HG03565 (cell line): ENCODE measurements around the gene MAPK9.

Experiments used
- ATAC-seq: cut with Tn5 transposase; IDR thresholded peaks from one replicate; pipeline ENCODE4 v1.9.1; 2021; ENCODE audit warnings: mild to moderate bottlenecking, moderate library complexity; ENCODE audit not compliant: unreplicated experiment

The MAPK9 gene

DNA sequence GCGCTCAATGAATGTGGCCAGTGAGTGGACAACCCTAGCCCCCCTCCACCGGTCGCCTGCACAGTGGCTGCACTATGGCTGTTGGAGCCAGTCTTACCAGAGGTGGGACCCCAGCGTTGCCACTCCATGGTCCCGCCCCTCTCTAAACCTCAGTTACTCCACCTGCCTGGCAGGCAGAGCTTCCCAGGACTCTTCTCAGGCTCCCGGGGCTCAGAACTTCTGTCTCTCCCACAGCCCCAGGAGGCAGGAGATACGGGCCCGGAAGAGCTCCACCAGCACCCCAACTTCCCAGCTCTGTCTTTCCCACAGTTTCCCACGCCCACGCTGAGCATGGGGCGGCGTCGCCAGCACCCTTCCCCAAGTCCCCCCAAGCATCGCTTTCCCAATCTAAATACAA, 83.8 kb downstream of the MAPK9 start:
- ATAC-seq: no peak

DNA sequence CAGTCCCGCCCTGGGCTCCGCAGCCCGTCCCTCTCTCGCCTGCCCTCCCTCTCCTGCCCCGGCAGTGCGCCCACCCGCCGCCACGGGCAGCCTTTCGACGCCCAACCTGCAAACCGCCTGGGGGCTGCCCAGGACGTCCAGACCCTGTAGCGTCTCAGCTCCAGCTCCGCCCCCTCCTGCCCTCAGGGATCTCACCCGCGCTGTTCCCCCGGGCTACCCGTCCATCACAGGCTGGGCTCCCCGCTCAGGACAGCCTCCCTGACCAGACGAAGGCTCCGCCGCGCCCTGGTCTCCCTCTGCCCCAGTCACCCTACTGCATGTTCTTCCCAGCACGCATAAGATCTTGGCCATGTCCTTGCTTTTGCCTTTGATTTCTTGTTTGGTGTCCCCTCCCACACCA, 84.3 kb downstream of the MAPK9 start:
- no peak for ATAC-seq

DNA sequence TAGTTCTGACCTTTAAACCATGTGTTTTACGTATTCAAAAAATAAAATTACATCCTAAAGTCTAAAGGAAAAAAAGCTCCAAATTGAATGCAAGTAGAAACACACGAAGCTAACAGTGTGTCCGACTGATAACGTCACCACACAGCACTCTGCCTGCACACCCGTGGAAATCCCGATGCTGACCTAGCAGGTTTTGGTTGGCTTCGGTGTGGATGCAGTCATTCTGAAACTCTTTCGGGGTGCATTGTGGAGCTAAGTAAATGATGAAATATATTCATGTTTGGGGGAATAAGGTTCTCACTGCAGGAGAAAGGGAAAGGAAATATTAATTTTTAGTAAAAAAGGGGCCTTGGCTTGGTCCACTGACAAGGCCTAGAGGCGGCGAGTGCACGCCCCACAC, 84.9 kb downstream of the MAPK9 start:
- ATAC-seq: no peak

DNA sequence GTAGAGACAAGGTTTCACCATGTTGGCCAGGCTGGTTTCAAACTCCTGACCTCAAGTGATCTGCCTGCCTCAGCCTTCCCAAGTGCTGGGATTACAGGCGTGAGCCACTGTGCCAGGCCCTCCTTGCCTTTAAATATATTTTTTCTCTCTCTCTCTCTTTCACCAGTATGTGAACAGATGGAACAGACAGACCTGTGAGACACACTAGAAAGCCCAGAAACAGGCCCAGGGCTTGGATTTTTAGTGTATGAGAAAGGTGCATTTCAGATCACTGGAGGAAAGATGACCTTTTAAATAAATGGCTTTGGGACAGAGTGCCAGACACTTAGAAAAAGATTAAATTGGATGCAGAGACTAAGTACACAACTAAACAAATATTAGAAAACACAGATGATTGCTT, 86.0 kb downstream of the MAPK9 start:
- no peak for ATAC-seq

DNA sequence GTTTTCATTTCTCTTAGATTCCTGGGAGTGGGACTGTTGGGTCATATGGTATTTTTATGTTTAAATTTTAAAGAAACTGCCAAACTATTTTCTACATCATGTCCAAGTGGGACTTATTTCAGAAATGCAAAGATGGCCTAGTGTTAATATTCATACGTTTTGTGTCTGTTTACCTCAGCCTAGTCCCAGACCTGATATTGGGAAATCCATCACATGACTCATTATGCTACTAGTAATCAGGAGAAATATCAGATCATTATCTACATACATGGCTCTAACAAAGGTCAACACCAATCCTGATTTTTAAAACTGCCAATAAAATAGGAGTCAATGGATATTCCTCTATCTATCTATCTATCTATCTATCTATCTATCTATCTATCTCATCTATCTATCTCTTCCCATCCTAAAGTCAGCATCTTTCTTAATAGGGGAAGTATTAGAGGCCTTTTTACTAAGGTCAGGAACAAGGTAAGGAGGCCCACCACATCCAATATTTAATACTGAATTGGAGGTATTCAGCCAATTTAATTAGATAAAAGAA, 87.5 kb downstream of the MAPK9 start:
- no peak for ATAC-seq

DNA sequence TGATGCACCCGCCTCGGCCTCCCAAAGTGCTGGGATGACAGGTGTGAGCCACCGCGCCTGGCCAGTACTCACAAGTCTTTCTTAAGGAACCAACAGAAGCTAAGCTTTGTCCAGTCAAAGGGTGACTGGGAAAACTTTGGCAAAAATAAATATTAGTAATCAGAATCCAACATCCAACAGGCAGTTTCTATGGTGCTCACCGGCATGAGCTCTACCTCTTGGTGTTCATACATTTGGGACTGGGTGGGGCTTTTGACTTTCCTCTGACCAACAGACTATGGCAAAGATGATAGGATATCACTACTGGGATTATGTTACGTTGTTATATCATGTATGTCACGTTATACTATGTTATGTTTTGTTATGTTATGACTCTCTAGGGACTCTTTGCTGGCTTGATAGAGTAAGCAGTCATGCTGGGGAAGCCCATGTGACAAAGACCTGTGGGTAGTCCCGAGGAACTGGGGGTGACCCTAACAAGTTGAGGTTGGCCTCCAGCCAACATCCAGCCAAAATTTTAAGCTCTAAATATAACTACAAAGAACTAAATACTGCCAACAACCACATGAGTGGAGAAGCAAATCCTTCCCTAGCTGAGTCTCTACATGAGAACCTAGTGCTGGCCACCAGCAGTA, 88.8 kb downstream of the MAPK9 start:
- no peak for ATAC-seq

DNA sequence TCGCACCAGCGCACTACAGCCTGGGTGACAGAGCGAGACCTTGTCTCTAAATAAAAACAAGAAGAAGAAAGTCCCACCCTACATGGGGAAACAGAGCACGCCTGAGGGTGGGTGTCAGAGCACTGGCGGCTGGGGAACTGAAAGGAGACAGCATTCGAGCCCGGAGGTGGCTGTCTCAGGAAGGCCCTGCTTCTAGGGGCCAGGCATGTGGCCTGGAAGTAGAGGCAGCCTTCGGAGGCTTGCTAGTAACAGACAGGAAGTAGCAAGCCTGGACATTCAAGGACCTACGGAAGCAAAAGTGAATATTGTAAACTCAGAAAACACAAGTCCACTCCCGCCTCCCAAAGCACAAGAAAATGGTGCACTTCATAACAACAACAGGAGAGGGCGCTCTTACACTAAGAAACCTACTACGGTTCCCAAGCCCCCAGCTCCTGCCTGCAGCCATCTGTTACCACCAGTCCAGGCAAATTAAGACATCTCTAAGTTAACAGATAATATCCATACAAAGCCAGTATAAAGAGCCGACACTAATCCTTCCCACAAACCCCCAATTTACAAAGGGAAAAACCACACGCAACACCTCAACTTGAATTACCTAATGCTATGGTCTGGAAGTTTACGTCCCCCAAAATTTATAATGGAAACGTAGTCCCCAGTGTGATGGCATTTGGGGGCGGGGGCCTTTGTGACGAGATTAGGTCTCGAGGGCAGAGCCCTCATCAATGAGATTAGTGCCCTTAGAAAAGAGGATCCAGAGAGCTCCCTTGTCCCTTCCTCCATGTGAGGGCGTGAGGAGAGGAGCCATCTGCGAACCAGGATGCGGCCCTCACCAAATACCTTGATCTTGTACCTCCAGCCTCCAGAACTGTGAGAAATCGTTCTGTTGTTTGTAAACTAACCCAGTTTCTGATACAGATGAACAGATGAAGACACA, 90.6 kb downstream of the MAPK9 start:
- ATAC-seq: no peak

DNA sequence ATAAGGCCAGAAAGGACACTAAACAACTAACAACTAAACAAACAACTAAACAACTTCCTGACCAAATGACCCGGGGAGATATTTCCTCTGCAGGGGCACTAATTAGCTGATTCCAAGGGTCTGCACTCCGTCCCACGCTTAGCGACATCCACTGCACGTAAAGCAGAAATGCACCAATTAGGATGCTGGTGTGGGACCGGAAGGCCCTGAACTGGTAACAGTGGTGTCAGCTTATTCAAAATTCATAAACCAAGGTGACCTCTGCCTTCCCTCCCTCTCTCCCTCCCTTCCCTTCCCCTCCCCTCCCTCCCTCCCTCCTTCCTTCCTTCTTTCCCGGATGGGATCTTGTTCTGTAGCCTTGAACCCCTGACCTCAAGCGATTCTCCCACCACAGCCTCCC, 92.5 kb downstream of the MAPK9 start:
- ATAC-seq: no peak

DNA sequence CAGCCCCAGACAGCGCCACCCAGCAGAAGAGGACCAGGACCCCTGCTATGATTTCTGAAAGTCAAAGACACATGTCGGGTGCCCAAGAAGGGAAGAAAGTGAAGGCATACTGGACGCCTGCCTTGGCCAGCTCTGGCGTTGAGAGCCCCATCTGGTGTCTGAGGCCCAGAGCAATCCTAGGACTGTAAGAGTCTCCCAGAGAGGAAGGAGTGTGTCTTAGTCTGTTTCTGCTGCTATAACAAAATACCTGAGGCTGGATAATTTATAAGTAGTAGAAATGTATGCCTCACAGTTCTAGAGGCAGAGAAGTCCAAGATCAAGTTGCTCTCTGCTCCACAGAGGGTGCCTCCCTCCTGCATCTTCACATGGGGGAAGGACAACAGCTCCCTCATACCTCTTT, 93.7 kb downstream of the MAPK9 start:
- no peak for ATAC-seq

DNA sequence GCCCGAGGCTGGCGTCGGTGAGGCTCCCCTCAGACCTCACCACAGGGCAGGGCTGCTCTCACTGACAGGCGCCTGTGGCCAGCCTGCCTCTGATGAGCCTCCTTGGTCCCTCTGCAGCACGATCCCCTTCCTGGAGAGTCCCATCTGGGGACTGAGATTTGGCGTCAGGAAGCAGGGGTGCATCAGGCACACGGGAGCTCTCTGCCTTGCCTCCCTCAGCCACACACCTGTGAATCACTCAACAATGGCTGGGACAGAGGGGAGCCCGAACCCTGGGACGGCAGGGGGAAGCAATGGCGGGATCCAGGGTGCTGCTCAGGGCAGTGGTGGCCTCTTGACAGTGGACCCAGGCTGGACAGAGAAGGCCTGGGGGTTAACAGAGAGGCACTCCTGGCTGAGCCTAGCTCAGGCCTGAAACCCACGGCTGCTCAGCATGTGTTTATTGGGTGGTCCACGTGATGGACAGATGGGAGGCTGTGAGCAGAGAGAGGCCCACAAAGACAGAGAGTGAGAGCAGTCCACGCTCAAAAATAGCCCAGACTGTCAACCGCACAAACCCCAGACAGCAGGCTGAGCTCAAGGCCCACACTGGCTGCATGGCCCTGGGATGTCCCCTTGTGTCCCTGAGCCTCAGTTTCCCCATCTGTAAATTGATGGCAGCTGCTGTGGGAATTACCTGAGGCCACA, 94.7 kb downstream of the MAPK9 start:
- no peak for ATAC-seq

DNA sequence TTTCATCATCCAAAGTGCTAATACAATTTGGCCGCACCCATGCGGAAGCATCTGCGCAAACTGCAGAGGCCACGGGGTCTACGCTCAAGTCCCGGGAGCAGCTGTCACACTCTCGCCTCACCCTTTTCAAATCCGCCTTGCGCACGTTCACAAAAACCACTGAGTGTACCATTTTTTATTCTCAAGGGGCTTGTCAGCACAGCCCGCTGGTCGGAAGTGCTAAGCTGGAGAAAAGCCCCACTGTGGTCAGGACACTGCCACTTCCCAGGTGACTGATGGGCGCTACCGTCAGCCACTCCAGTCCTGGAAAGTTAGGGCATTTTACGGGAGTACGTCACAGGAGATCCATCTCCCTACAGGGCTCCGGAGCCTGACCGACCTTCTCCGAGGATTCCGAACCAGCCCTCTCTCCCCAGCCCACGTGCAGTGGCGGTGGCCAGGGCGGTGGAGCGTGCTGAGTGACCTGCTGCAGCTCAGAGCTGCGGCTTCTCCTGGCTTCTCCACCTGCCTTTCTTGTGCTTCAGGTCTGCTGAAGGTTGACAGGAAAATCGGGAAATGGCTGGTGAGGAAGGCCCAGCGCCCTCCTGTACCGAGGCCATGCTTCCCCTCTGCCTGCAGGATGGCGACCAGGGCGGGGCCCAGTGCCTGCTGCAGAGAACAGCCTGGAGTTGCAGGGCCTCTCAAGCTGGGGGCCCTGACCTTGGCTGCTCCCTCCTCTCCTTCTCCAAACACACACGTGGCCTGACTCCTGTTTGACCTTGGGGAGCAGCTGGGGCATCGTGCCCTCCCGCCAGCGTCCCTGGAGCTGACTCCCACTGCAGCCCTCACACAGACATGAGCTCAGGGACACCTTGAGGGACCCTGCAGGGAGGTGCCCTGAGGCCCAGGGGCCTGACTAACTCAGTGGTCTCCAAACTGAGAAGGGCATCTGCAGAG, 97.2 kb downstream of the MAPK9 start:
- no peak for ATAC-seq

DNA sequence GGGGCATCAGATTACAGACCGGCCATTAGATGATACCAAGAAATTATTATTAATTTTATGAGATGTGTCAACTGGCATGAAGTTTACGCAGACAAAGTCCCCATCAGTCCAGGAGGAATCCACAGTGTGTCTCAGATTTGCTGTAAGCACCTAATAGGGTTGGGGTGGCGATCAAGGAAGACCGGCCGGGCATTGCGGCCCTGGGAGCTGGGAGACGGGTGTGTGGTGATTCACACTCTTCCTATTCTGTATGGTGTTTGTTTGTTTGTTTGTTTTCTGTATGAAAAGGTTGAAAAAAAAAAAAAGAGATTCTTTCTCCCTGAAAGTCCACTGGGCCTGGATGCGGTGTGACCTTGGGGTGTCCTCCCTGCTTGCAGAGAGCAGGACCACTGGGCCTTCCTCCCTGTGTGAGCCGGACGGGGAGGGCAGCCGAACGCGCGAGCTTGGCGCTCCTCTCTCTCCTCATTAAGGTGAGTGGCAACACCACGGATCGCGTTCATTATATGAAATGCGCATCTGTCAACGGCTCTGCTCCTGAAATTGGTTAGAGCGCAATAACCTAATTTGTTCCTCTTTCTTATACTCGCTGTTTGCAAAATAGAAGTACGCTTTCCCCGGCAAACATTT, 98.0 kb downstream of the MAPK9 start:
- ATAC-seq: no peak

DNA sequence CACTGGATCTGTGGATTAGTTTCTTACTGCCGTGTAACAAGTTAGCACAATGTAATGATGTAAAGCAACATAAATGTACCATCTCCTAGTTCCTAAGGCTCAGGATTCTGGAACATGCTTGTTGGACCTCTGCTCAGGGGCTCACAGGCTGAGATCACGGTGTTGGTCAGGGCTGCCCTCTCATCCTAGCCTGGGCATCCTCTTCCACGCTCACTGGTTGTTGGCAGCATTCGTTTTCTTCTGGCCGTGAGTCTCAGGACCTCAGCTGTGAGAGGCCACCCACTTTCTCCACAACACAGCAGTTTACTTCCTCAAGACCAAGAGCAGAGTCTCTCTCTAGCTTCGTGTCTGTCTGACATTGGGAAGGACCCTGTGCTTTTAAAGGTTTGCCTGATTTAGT, 100.2 kb downstream of the MAPK9 start:
- no peak for ATAC-seq

DNA sequence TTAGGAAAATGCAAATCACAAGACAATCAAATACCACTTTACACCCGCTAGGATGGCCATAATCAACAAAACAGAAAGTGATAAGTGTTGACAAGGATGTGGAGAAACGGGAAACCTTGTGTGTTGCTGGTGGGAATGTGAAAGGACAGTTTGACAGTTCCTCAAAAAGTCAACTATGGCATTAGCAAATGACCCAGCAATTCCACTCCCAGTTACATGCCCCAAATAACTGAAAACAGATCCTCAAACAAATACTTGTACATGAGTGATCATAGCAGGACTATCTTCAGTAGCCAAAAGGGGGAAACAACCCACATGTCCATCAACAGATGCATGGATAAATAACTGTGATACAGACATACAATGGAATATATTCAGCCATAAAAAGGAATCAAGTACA, 104.1 kb downstream of the MAPK9 start:
- ATAC-seq: no peak
